WTC11 (cell line): Measurements from ENCODE around the gene ZFP90. TPM values are rescaled to one million over a fixed set of nuclear protein-coding genes. Genes with fewer than 3 reads are reported as not detected.
A peak's percentile ranks its signal among the peaks of the same experiment; 100 is the strongest.

Experiments used
- ATAC-seq: fragments of 200-7000 bp; cut with Tn5 transposase; 2 replicates; pipeline ENCODE4 v1.10.0; 2021; ENCODE audit warnings: mild to moderate bottlenecking, moderate library complexity
- CTCF ChIA-PET: fragments of 300-600 bp; sonication (Branson Sonifier 250); formaldehyde crosslinking; loops from one replicate; lab custom pipeline; 2021; ENCODE audit warnings: antibody characterized with exemption; lab: Charles Lee
- POLR2A ChIA-PET: fragments of 350-600 bp; sonication (Branson Sonifier 250); formaldehyde crosslinking; loops from one replicate; lab custom pipeline; 2021; ENCODE audit warnings: antibody characterized with exemption; lab: Charles Lee
- DNase-seq: peaks from one replicate; pipeline ENCODE4 v3.0.0; 2021; ENCODE audit warnings: low spot score
- H3K27ac Mint-ChIP-seq: 2 replicates; pipeline ENCODE4 v1.8.0; 2021; ENCODE audit warnings: mixed read lengths
- H3K27me3 Mint-ChIP-seq: 2 replicates; pipeline ENCODE4 v1.8.0; 2021; ENCODE audit warnings: low read depth, mild to moderate bottlenecking, moderate library complexity, mixed read lengths
- H3K36me3 Mint-ChIP-seq: 2 replicates; pipeline ENCODE4 v1.8.0; 2021; ENCODE audit warnings: mixed read lengths
- H3K4me1 Mint-ChIP-seq: 2 replicates; pipeline ENCODE4 v1.8.0; 2022; ENCODE audit warnings: mixed read lengths
- H3K4me3 Mint-ChIP-seq: 2 replicates; pipeline ENCODE4 v1.8.0; 2021; ENCODE audit warnings: mild to moderate bottlenecking, moderate library complexity, mixed read lengths
- H3K9me3 Mint-ChIP-seq: 2 replicates; pipeline ENCODE4 v1.8.0; 2021; ENCODE audit warnings: mixed read lengths
- CBFB ChIP-seq: sonication (generic); formaldehyde crosslinking; IDR thresholded peaks from 2 replicates; pipeline ENCODE4 v1.8.1; 2022; ENCODE audit warnings: mild to moderate bottlenecking, low read depth, missing genetic modification reagents
- CREB1 ChIP-seq: sonication (generic); formaldehyde crosslinking; IDR thresholded peaks from 2 replicates; pipeline ENCODE4 v1.8.0; 2023; ENCODE audit warnings: mild to moderate bottlenecking, missing genetic modification reagents
- CREM ChIP-seq: sonication (generic); formaldehyde crosslinking; IDR thresholded peaks from 2 replicates; pipeline ENCODE4 v1.8.1; 2022; ENCODE audit warnings: mild to moderate bottlenecking, missing genetic modification reagents, moderate library complexity
- CTCF ChIP-seq: fragments of 200-600 bp; IDR thresholded peaks from 2 replicates; pipeline ENCODE4 v1.8.0; 2022; ENCODE audit warnings: antibody characterized with exemption
- ELF4 ChIP-seq: sonication (generic); formaldehyde crosslinking; IDR thresholded peaks from 2 replicates; pipeline ENCODE4 v1.8.1; 2022; ENCODE audit warnings: low read depth, mild to moderate bottlenecking, moderate library complexity, missing genetic modification reagents
- ESRRA ChIP-seq: sonication (generic); formaldehyde crosslinking; IDR thresholded peaks from 2 replicates; pipeline ENCODE4 v1.8.1; 2022; ENCODE audit warnings: mild to moderate bottlenecking, missing genetic modification reagents, borderline replicate concordance
- FOXJ3 ChIP-seq: sonication (generic); formaldehyde crosslinking; IDR thresholded peaks from 2 replicates; pipeline ENCODE4 v1.9.0; 2021; ENCODE audit warnings: missing genetic modification reagents, mild to moderate bottlenecking, borderline replicate concordance
- FOXP1 ChIP-seq: sonication (generic); formaldehyde crosslinking; IDR thresholded peaks from 2 replicates; pipeline ENCODE4 v1.8.0; 2022; ENCODE audit warnings: missing genetic modification reagents, mild to moderate bottlenecking, moderate library complexity, borderline replicate concordance
- GRHL2 ChIP-seq: fragments of 250-450 bp; sonication (Bioruptor Pico); IDR thresholded peaks from 2 replicates; pipeline ENCODE4 v1.8.0; 2022; ENCODE audit warnings: mild to moderate bottlenecking, moderate library complexity; ENCODE audit not compliant: insufficient replicate concordance, severe bottlenecking
- HMGA2 ChIP-seq: fragments of 250-450 bp; sonication (Bioruptor Pico); IDR thresholded peaks from 2 replicates; pipeline ENCODE4 v1.4.0; 2021; ENCODE audit warnings: mild to moderate bottlenecking, moderate library complexity
- MXD4 ChIP-seq: fragments of 250-450 bp; sonication (Bioruptor Pico); IDR thresholded peaks from 2 replicates; pipeline ENCODE4 v1.8.0; 2021; ENCODE audit warnings: mild to moderate bottlenecking, moderate library complexity, borderline replicate concordance
- NR2C2 ChIP-seq: sonication (generic); formaldehyde crosslinking; IDR thresholded peaks from 2 replicates; pipeline ENCODE4 v1.8.0; 2022; ENCODE audit warnings: mild to moderate bottlenecking, missing genetic modification reagents
- PRRX2 ChIP-seq: fragments of 250-450 bp; sonication (Bioruptor Pico); IDR thresholded peaks from 2 replicates; pipeline ENCODE4 v1.8.0; 2021; ENCODE audit warnings: mild to moderate bottlenecking
- RORB ChIP-seq: fragments of 250-450 bp; sonication (Bioruptor Pico); IDR thresholded peaks from 2 replicates; pipeline ENCODE4 v1.9.0; 2021; ENCODE audit warnings: mild to moderate bottlenecking
- SMAD3 ChIP-seq: sonication (generic); formaldehyde crosslinking; IDR thresholded peaks from 2 replicates; pipeline ENCODE4 v1.8.0; 2022; ENCODE audit warnings: missing genetic modification reagents, mild to moderate bottlenecking, borderline replicate concordance
- TEAD1 ChIP-seq: sonication (generic); formaldehyde crosslinking; IDR thresholded peaks from 2 replicates; pipeline ENCODE4 v1.8.0; 2022; ENCODE audit warnings: mild to moderate bottlenecking, missing genetic modification reagents
- ZBTB21 ChIP-seq: sonication (generic); formaldehyde crosslinking; IDR thresholded peaks from 2 replicates; pipeline ENCODE4 v1.8.1; 2023; ENCODE audit warnings: mild to moderate bottlenecking, missing genetic modification reagents, borderline replicate concordance
- ZNF281 ChIP-seq: sonication (generic); formaldehyde crosslinking; IDR thresholded peaks from 2 replicates; pipeline ENCODE4 v1.8.0; 2023; ENCODE audit warnings: mild to moderate bottlenecking, missing genetic modification reagents
- ZNF671 ChIP-seq: fragments of 250-450 bp; sonication (Bioruptor Pico); IDR thresholded peaks from 2 replicates; pipeline ENCODE4 v1.8.0; 2021; ENCODE audit warnings: mild to moderate bottlenecking
- total RNA-seq: library from RNA; stranded (reverse); gene quantifications from 3 replicates; pipeline ENCODE4 v1.2.3, GENCODE V29; 2021
- TF ChIP-seq, protein P1 (sequence below): fragments of 250-450 bp; sonication (Bioruptor Pico); conservative IDR thresholded peaks from 2 replicates; pipeline ENCODE4 v1.9.0; 2021; ENCODE audit warnings: mild to moderate bottlenecking
- TF ChIP-seq, protein P2 (sequence below): sonication (generic); formaldehyde crosslinking; IDR thresholded peaks from 2 replicates; pipeline ENCODE4 v1.8.0; 2022; ENCODE audit warnings: mild to moderate bottlenecking, missing genetic modification reagents
- TF ChIP-seq, protein P3 (sequence below): sonication (generic); formaldehyde crosslinking; conservative IDR thresholded peaks from 2 replicates; pipeline ENCODE4 v1.8.1; 2023; ENCODE audit warnings: mild to moderate bottlenecking, low read depth, missing genetic modification reagents, moderate library complexity
- TF ChIP-seq, protein P4 (sequence below): sonication (generic); formaldehyde crosslinking; IDR thresholded peaks from 2 replicates; pipeline ENCODE4 v1.8.1; 2023; ENCODE audit warnings: mild to moderate bottlenecking, missing genetic modification reagents, moderate library complexity
- TF ChIP-seq, protein P5 (sequence below): fragments of 250-450 bp; sonication (Bioruptor Pico); IDR thresholded peaks from 2 replicates; pipeline ENCODE4 v1.9.0; 2021; ENCODE audit warnings: mild to moderate bottlenecking

ZFP90 gene
- total RNA-seq, 1 experiment from 2014 or later, result 21.7 TPM

DNA sequence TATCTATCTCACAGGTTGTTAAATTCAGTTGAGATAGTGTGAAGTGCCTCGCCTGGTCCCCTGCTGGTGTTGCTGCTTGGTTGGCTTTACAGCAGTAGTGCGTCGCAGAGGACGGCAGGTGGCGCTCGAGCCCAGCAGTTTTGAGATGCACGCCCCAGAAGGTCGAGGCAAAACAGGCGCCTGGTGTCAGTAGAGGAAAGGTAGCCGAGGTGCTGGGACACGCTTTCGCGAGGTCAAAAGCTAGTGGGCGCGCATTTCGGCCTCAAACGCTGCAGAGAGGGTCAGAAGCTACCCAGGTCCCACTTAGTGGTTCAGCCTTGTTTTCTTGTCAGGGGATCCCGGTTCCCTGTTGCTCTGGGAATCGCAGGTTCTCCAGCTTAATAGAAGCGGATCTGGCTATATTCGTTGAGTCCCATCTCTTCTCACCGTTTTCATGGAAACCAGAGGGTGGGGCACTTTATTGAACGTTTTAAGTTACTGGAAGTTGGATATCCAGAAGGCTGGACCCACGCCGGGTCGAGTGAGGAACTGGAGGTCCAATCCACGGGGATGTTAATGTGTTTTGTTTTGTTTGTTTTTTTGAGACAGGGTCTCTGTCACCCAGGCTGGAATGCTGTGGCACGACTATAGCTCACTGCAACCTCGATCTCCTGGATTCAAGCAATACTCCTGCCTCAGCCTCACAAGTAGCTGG is 10.3 kb upstream of the ZFP90 start (continued):
- TF ChIP-seq, protein P1, sequence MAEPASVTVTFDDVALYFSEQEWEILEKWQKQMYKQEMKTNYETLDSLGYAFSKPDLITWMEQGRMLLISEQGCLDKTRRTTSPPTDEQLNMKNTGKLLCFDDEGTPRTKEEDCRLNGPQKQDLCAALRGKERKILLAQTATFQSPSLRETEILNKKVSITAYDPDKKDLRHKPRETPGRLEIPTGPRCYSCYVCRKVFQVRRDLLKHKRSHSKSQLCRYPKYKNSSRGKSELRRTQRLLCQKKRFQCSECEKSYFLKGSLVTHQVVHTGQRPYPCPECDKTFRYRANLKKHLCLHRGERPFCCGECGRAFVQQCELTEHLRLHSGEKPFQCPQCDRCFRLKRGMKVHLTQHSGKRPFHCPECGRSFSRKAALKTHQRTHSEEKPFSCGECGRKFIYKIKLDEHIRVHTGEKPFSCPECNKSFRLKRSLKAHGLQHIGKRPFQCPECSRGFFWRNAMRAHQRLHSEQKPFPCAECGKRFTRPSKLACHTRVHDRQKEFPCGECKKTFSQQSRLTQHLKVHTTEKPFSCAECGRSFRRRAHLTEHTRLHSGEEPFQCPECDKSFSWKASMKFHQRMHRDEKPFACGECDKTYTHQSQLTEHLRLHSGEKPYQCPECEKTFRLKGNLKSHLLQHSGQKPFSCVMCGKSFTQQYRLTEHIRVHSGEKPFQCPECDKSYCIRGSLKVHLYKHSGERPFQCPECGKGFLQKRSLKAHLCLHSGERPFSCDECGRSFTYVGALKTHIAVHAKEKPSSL (CRISPR knock-in tag), result no peak
- TF ChIP-seq, protein P2, sequence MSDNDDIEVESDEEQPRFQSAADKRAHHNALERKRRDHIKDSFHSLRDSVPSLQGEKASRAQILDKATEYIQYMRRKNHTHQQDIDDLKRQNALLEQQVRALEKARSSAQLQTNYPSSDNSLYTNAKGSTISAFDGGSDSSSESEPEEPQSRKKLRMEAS (CRISPR knock-in tag), result peak; percentile 93
- TF ChIP-seq RORB (CRISPR knock-in tag) (no peak), PRRX2 (no peak), CREM (no peak), NR2C2 (CRISPR knock-in tag) (no peak), GRHL2 (CRISPR knock-in tag) (no peak), CTCF (peak; percentile 98), CREB1 (no peak), SMAD3 (CRISPR knock-in tag) (0 out of 2 replicates have a peak, but pooled peaks have one; percentile 61), TEAD1 (0 out of 2 replicates have a peak, but pooled peaks have one; percentile 44), ZBTB21 (CRISPR knock-in tag) (no peak), MXD4 (no peak)
- TF ChIP-seq, protein P3, sequence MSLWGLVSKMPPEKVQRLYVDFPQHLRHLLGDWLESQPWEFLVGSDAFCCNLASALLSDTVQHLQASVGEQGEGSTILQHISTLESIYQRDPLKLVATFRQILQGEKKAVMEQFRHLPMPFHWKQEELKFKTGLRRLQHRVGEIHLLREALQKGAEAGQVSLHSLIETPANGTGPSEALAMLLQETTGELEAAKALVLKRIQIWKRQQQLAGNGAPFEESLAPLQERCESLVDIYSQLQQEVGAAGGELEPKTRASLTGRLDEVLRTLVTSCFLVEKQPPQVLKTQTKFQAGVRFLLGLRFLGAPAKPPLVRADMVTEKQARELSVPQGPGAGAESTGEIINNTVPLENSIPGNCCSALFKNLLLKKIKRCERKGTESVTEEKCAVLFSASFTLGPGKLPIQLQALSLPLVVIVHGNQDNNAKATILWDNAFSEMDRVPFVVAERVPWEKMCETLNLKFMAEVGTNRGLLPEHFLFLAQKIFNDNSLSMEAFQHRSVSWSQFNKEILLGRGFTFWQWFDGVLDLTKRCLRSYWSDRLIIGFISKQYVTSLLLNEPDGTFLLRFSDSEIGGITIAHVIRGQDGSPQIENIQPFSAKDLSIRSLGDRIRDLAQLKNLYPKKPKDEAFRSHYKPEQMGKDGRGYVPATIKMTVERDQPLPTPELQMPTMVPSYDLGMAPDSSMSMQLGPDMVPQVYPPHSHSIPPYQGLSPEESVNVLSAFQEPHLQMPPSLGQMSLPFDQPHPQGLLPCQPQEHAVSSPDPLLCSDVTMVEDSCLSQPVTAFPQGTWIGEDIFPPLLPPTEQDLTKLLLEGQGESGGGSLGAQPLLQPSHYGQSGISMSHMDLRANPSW (CRISPR knock-in tag), result no peak

DNA sequence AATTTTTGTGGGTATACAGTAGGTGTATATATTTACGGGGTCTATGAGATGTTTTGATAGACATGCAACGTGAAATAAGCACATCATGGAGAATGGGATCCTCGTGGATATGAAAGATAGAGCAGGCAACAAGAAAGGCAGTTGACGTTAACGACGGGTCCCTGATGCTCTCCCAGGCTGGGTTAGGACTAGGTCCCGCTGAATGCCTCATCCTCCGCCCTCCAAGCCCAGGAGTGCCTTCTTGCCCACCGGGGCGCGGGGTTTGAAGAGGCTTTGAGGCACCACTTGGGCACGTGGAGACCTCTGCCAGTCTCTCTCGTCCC is 9.5 kb upstream of the ZFP90 start:
- peak overlapping the region; percentile 78 for H3K4me3 Mint-ChIP-seq
- peaks cover 50% of the 10 kb centered on the region for H3K27me3 Mint-ChIP-seq
- no peak overlapping the region for H3K27ac Mint-ChIP-seq
- ATAC-seq (peak; percentile 6; the same call in 1 of the 2 replicates), DNase-seq (no peak)
- peaks cover 16% of the 10 kb centered on the region for H3K9me3 Mint-ChIP-seq
- peaks cover 8% of the 10 kb centered on the region for H3K36me3 Mint-ChIP-seq
- peaks cover 15% of the 10 kb centered on the region for H3K4me1 Mint-ChIP-seq
- ChIA-PET CTCF (interaction anchor here (0.5 to 4.7 kb wide), 27 partner anchors 9 to 459 kb away, joined by 3 to 74 read pairs (median 4); partner anchors contain the start of genes CDH3 and ZFP90), POLR2A (interaction anchor here (1.2 to 1.4 kb wide), 2 partner anchors 115 to 208 kb away, joined by 3 to 4 read pairs; partner anchors contain the start of genes CDH1 and CDH3)
- TF ChIP-seq, protein P4, sequence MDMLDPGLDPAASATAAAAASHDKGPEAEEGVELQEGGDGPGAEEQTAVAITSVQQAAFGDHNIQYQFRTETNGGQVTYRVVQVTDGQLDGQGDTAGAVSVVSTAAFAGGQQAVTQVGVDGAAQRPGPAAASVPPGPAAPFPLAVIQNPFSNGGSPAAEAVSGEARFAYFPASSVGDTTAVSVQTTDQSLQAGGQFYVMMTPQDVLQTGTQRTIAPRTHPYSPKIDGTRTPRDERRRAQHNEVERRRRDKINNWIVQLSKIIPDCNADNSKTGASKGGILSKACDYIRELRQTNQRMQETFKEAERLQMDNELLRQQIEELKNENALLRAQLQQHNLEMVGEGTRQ, result no peak
- TF ChIP-seq FOXJ3 (no peak), ZNF671 (CRISPR knock-in tag) (no peak), ESRRA (no peak), ZNF281 (CRISPR knock-in tag) (no peak), ELF4 (CRISPR knock-in tag) (no peak), HMGA2 (CRISPR knock-in tag) (no peak), CBFB (no peak), FOXP1 (CRISPR knock-in tag) (no peak)
- TF ChIP-seq, protein P5, sequence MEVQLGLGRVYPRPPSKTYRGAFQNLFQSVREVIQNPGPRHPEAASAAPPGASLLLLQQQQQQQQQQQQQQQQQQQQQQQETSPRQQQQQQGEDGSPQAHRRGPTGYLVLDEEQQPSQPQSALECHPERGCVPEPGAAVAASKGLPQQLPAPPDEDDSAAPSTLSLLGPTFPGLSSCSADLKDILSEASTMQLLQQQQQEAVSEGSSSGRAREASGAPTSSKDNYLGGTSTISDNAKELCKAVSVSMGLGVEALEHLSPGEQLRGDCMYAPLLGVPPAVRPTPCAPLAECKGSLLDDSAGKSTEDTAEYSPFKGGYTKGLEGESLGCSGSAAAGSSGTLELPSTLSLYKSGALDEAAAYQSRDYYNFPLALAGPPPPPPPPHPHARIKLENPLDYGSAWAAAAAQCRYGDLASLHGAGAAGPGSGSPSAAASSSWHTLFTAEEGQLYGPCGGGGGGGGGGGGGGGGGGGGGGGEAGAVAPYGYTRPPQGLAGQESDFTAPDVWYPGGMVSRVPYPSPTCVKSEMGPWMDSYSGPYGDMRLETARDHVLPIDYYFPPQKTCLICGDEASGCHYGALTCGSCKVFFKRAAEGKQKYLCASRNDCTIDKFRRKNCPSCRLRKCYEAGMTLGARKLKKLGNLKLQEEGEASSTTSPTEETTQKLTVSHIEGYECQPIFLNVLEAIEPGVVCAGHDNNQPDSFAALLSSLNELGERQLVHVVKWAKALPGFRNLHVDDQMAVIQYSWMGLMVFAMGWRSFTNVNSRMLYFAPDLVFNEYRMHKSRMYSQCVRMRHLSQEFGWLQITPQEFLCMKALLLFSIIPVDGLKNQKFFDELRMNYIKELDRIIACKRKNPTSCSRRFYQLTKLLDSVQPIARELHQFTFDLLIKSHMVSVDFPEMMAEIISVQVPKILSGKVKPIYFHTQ (CRISPR knock-in tag), result no peak
